GM18870 (cell line): Measurements from ENCODE around the gene EDDM13.
"Not testable (repeated sequence)": the region's sequence is repeated elsewhere in the genome, so short reads cannot be mapped to it uniquely, and the experiment has no call there.

ENCODE experiments used
- ATAC-seq: cut with Tn5 transposase; IDR thresholded peaks from one replicate; pipeline ENCODE4 v1.9.1; 2021; ENCODE audit warnings: moderate library complexity; ENCODE audit not compliant: unreplicated experiment

The EDDM13 gene

DNA sequence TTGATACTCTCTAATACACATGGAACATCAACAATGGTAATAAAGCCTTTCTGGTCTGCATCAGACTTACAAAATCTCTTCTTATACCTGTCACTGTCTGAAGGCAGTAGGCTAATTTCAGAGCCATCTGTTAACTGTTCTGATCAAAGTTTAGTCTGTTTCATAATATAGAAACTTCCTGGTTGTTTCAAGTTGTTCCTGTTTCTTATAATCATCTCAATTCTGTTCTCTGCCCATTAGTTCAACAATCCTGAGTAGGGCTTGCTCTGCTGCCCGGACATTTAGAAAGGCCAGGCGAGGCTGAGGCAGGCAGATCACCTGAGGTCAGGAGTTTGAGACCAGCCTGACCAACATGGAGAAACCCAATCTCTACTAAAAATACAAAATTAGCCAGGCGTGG is 47.4 kb downstream of the EDDM13 start:
- no peak for ATAC-seq

- no peak for ATAC-seq
Observed at GRCh38 chr19:56321254-56321988, 48.9 kb downstream of the EDDM13 start.

- ATAC-seq = no peak
Observed at GRCh38 chr19:56321989-56322440, 49.5 kb downstream of the EDDM13 start.

- ATAC-seq = no peak
Observed at GRCh38 chr19:56324436-56324835, 51.9 kb downstream of the EDDM13 start.

DNA sequence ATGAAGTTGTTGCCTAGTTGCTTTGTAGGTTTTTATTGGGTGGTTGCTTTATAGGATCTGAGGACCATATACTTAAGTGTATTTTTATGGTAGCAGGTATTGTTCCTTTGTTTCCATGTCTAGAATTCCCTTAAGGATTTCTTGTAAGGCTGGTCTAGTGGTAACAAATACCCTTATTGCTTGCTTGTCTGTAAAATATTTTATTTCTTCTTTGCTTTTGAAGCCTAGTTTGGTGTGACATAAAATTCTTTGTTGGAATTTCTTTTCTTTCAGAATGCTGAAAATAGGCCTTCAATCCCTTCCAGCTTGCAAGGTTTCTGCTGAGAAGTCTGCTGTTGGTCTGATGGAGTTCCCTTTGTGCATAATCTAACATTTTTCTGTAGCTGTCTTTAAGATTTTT is 60.1 kb downstream of the EDDM13 start:
- ATAC-seq = no peak

GRCh38 chr19:56333506-56333905 is 61.0 kb downstream of the EDDM13 start:
- no peak for ATAC-seq

GRCh38 chr19:56335371-56335770 is 62.8 kb downstream of the EDDM13 start:
- ATAC-seq = not testable (repeated sequence)

DNA sequence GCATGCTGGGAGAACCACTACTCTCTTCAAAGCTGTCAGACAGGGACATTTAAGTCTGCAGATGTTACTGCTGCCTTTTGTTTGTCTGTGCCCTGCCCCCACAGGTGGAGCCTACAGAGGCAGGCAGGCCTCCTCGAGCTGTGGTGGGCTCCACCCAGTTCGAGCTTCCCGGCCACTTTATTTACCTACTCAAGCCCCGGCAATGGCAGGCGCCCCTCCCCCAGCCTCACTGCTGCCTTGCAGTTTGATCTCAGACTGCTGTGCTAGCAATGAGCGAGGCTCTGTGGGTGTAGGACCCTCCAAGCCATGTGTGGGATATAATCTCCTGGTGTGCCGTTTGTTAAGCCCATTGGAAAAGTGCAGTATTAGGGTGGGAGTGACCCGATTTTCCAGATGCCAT is 64.5 kb downstream of the EDDM13 start:
- ATAC-seq = not testable (repeated sequence)

- not testable (repeated sequence) for ATAC-seq
Observed at GRCh38 chr19:56339031-56339430, 66.5 kb downstream of the EDDM13 start.

DNA sequence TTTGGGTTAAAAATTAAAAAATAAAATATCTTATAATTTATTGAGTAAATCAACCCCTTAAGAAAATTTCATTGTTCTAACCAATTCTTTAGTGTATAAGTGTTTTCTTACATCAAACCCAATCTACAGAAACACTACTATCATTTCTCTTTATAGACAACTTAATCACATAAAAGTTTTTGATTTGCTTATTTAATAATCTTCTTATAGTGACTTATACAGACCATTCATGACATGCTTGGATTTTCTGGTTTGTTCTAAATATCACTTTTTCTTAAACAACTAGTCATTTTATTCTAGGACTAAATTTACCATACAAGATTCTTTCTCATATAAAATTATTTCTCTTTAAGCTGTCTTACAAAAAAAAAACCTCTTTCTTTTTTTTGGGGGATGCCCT is 69.4 kb downstream of the EDDM13 start:
- ATAC-seq = no peak

DNA sequence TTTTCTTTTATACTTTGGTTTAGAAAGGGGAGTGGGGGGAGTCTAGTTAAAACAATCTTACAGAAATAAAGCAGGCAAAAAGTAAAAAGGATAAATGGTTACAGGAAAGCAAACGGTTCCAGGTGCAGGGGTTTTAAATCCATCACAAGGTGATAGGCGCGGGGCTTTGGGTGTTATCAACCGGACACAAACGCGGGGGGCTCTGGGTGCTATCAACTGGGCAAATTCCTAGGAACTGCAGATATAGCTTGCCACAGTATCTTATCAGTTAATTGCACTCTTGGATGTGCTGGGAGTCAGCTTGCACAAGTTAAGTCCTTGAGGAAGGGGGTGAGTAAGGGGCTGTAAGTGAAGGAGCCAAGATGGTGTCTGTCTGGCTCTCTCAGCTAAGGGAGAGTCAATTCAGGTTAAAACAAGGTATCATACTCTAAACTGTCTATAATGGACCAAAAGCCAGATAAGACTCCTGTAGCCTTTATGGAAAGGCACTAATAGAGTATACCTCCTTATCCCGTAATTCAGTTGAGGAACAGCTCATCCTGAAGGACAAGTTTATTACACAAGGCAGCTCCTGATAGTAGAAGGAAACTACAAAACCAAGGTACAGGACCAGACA is 74.7 kb downstream of the EDDM13 start:
- ATAC-seq = no peak

DNA sequence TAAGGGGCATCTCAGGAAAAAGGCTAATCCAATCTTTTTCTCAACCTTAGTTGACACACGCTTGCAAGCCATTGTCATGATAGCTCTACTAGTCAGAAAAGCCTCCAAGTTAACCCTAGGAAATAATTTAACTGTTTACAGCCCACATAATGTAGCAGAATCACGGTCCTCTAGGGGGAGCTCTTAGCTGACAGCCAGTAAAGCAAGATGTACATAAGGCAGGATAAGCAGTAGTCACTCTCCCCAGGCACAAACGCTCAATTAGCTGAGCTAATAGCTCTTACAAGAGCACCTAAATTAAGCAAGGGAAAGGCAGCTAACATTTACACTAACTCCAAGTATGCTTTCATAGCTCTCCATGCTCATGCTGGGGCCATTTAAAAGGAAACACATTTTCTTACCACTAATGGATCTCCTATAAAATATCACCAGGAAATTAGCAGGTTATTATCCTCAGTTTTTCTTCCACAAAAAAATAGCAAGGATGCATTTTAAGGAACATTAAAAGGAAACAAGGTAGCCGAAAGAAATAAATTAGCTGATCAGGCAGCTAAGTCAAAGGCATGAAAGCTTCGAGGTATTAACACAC is 75.8 kb downstream of the EDDM13 start:
- no peak for ATAC-seq

DNA sequence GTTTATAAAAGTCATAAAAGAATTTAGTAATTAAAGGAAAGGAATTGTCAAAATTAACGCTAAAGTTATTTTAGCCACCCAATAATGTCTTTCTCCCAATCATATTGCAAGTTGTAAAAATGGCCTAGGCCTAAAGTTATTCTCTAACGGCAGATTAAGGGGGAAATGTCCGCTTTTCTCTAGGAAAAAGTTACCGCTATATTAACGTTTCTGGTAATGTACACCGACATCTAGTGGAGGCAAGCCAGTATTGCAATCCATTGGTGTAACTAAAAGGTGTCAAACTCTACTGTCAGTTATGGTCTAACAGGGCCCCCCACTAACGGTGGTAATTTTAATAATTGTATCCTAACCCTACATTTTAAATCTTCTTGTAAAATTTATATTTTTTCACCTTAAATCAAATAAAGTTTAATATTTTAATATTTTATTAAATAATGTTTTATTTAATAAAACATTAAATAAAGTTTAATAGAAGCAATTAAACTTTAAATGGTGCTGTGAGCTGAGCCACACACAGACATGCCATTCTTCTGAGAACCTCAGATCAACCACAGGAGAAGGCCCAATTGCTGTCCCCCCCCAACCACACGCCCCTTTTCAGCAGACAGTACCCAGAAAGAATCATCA is 78.0 kb downstream of the EDDM13 start:
- no peak for ATAC-seq

DNA sequence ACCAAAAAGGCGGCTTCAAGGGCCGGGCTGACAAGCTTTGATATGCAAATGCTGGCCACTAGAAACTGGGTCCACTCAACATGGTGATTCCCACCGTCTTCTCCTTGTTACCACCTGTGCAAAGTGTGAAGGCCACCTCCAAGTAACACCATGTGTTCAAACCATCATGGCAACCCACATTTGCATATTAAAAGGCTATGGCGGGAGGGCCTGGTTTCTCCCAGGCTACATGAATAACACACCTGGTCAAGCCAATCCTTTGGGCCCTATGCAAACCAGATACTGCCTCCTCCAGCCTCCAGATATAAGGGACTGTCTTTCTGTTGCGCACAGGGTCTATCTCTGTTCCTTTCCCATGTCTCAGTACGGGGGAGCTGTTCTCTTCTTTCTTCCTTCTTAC is 78.7 kb downstream of the EDDM13 start:
- ATAC-seq = no peak

DNA sequence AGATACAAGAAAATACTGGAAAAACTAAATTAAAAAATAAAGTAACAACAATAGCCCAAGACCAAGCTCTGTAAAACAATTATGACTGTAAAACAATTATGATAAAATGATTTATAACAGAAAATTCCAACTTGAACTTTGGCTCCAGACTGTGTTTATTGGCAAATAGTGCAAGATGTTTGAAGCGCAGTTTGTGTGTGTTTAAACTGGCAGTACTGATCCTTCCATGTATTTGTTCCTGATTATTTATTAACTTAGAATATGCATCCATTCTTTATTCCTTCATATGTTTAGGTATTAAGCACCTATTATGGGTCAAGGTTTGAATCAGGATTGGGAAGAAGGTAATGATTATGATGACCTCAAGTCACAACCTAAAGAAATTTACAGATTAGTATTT is 83.0 kb downstream of the EDDM13 start:
- ATAC-seq = no peak

DNA sequence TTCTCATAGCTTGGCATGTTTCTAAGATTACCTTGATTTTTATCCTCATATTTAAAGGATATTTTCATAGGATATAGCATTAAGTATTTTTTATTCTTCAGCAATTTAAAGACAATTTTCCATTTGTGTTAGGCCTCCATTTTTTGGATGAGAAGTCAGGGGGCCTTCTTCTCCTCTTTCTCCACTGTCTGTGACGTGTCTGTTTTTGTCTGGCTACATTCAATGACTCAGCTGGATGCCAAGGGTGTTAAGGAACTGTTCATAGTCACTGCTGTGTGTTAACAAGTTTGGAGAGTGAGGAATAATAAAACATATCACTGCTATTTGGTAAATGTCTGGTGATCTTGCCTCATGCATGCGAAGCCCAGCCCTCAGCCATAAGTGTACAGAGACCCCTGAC is 84.4 kb downstream of the EDDM13 start:
- ATAC-seq = no peak
